H1 (cell line): ENCODE measurements around the gene ARMH2. TPM values are rescaled to one million over a fixed set of nuclear protein-coding genes. Genes with fewer than 3 reads are reported as not detected.

Source experiments
- CTCF ChIA-PET: fragments of 300-600 bp; sonication (Branson Sonifier 250); formaldehyde crosslinking; loops from one replicate; lab custom pipeline; 2021; ENCODE audit not compliant: partially characterized antibody; lab: Charles Lee
- POLR2A ChIA-PET: fragments of 300-600 bp; sonication (Branson Sonifier 250); formaldehyde crosslinking; loops from one replicate; lab custom pipeline; 2021; ENCODE audit warnings: inconsistent platforms; ENCODE audit not compliant: partially characterized antibody; lab: Charles Lee
- DNase-seq, 2 experiments: peaks; one replicate each; pipeline versions ENCODE4 v3.0.0 to v3.0.0-alpha.2; 2010 to 2022; ENCODE audit warnings: low spot score in 2 of 2, low read depth in 1 of 2, mixed read lengths in 1 of 2
- FAIRE-seq: peaks from 2 replicates; lab custom pipeline; 2011; peaks lifted over from hg19 to GRCh38; lab: Jason Lieb, UNC
- H2AFZ ChIP-seq: 2 replicates; pipeline ENCODE4 v1.8.1; 2012; ENCODE audit warnings: low read length, inconsistent platforms
- H2AK5ac ChIP-seq: 2 replicates; pipeline ENCODE4 v1.6.1; 2013; ENCODE audit warnings: low read depth, low read length
- H2BK120ac ChIP-seq: replicated peaks from 2 replicates; pipeline ENCODE3; 2013; ENCODE audit warnings: low read depth, low read length, inconsistent platforms
- H2BK12ac ChIP-seq: 2 replicates; pipeline ENCODE4 v1.6.1; 2013; ENCODE audit warnings: low read depth, low read length
- H2BK15ac ChIP-seq: 2 replicates; pipeline ENCODE4 v1.6.1; 2013; ENCODE audit warnings: low read length
- H2BK20ac ChIP-seq: 2 replicates; pipeline ENCODE4 v1.6.1; 2013; ENCODE audit warnings: low read length
- H2BK5ac ChIP-seq: 2 replicates; pipeline ENCODE4 v1.6.1; 2013; ENCODE audit warnings: low read depth, low read length
- H3K14ac ChIP-seq: 2 replicates; pipeline ENCODE4 v1.6.1; 2013; ENCODE audit warnings: inconsistent platforms; ENCODE audit not compliant: insufficient read length
- H3K18ac ChIP-seq: 2 replicates; pipeline ENCODE4 v1.6.1; 2013; ENCODE audit warnings: low read length; ENCODE audit errors: extremely low read depth
- H3K23ac ChIP-seq: 2 replicates; pipeline ENCODE4 v1.6.1; 2013; ENCODE audit warnings: inconsistent platforms; ENCODE audit not compliant: insufficient read length
- H3K23me2 ChIP-seq: 2 replicates; pipeline ENCODE4 v1.6.1; 2013; ENCODE audit warnings: low read depth, low read length
- H3K27ac ChIP-seq: 2 replicates; pipeline ENCODE4 v1.6.1; 2011; ENCODE audit warnings: low read depth, low read length, inconsistent platforms
- H3K27me3 ChIP-seq, 4 experiments: replicated peaks in 1 of 4; 1 replicate in 1 of 4; 2 replicates in 3 of 4; pipeline versions ENCODE4 v1.6.1 to v1.8.1; 2011 to 2013; ENCODE audit warnings: low read length in 3 of 4, mild to moderate bottlenecking in 3 of 4, inconsistent platforms in 2 of 4, mixed read lengths in 2 of 4, moderate library complexity in 1 of 4; ENCODE audit not compliant: control insufficient read depth in 3 of 4, insufficient read depth in 3 of 4; ENCODE audit errors: extremely low read depth in 1 of 4
- H3K36me3 ChIP-seq, 4 experiments: 2 replicates each; pipeline versions ENCODE4 v1.6.1 to v1.8.1; 2011 to 2013; ENCODE audit warnings: mild to moderate bottlenecking in 4 of 4, low read length in 3 of 4, moderate library complexity in 2 of 4, control low read depth in 1 of 4, inconsistent platforms in 1 of 4; ENCODE audit not compliant: insufficient read depth in 4 of 4, control insufficient read depth in 2 of 4
- H3K4ac ChIP-seq: replicated peaks from 2 replicates; pipeline ENCODE3; 2013; ENCODE audit warnings: low read length, low read depth, mixed read lengths, inconsistent platforms; ENCODE audit not compliant: insufficient read length
- H3K4me1 ChIP-seq, 4 experiments: replicated peaks in 1 of 4; 1 replicate in 1 of 4; 2 replicates in 3 of 4; pipeline versions ENCODE4 v1.6.1 to v1.8.1; 2011 to 2013; ENCODE audit warnings: low read length in 3 of 4, inconsistent platforms in 2 of 4, mixed read lengths in 1 of 4; ENCODE audit not compliant: insufficient read depth in 4 of 4, control insufficient read depth in 3 of 4
- H3K4me2 ChIP-seq, 2 experiments: 2 replicates each; pipeline versions ENCODE4 v1.6.1 to v1.8.1; 2011 to 2013; ENCODE audit warnings: low read depth in 2 of 2, low read length in 2 of 2, control low read depth in 1 of 2, inconsistent platforms in 1 of 2, mild to moderate bottlenecking in 1 of 2; ENCODE audit not compliant: insufficient read depth in 1 of 2
- H3K4me3 ChIP-seq, 4 experiments: fragments of 200-600, 300-600 bp in 1 of 4; sonication (generic), shearing (Covaris generic), sonication (Bioruptor Twin) in 1 of 4; 2 replicates each; pipeline versions ENCODE4 v1.5.1 to v1.8.1; 2011 to 2016; ENCODE audit warnings: low read length in 4 of 4, low read depth in 3 of 4, control low read depth in 2 of 4, inconsistent platforms in 2 of 4, mild to moderate bottlenecking in 2 of 4, mixed read lengths in 1 of 4, moderate library complexity in 1 of 4; ENCODE audit not compliant: insufficient read depth in 2 of 4; ENCODE audit errors: extremely low read depth in 1 of 4
- H3K56ac ChIP-seq: replicated peaks from 2 replicates; pipeline ENCODE3; 2013; ENCODE audit warnings: low read depth, mild to moderate bottlenecking, mixed read lengths, low read length, inconsistent platforms; ENCODE audit not compliant: insufficient read length
- H3K79me1 ChIP-seq: 2 replicates; pipeline ENCODE4 v1.6.1; 2013; ENCODE audit warnings: low read depth, low read length, control low read depth
- H3K79me2 ChIP-seq, 2 experiments: 2 replicates each; pipeline versions ENCODE4 v1.6.1 to v1.8.1; 2012 to 2013; ENCODE audit warnings: low read length in 2 of 2, mild to moderate bottlenecking in 2 of 2, inconsistent platforms in 1 of 2; ENCODE audit not compliant: insufficient read depth in 2 of 2, control insufficient read depth in 1 of 2
- H3K9ac ChIP-seq, 4 experiments: replicated peaks in 1 of 4; 1 replicate in 1 of 4; 2 replicates in 3 of 4; pipeline versions ENCODE4 v1.6.1 to v1.8.1; 2011 to 2013; ENCODE audit warnings: low read depth in 3 of 4, low read length in 3 of 4, control low read depth in 2 of 4, mild to moderate bottlenecking in 2 of 4, moderate library complexity in 2 of 4, inconsistent platforms in 1 of 4; ENCODE audit errors: extremely low read depth in 1 of 4
- H3K9me3 ChIP-seq, 2 experiments: 2 replicates each; pipeline versions ENCODE4 v1.6.1 to v1.8.1; 2012 to 2013; ENCODE audit warnings: mild to moderate bottlenecking in 2 of 2, moderate library complexity in 2 of 2, control low read depth in 1 of 2, inconsistent platforms in 1 of 2, low read depth in 1 of 2, low read length in 1 of 2, mixed read lengths in 1 of 2; ENCODE audit not compliant: insufficient read depth in 2 of 2
- H4K20me1 ChIP-seq, 2 experiments: replicated peaks in 1 of 2; 2 replicates each; pipeline versions ENCODE3 to v1.8.1; 2011 to 2013; ENCODE audit warnings: inconsistent platforms in 2 of 2, low read length in 2 of 2, mild to moderate bottlenecking in 1 of 2; ENCODE audit not compliant: insufficient read depth in 2 of 2, control insufficient read depth in 1 of 2
- H4K5ac ChIP-seq: 2 replicates; pipeline ENCODE4 v1.6.1; 2013; ENCODE audit warnings: low read length, low read depth, mixed read lengths, inconsistent platforms; ENCODE audit not compliant: insufficient read length
- H4K8ac ChIP-seq: 2 replicates; pipeline ENCODE4 v1.8.0; 2013; ENCODE audit warnings: mild to moderate bottlenecking, moderate library complexity, low read length, inconsistent platforms; ENCODE audit not compliant: insufficient read depth; ENCODE audit errors: extremely low read depth
- H4K91ac ChIP-seq: replicated peaks from 2 replicates; pipeline ENCODE3; 2013; ENCODE audit warnings: low read length, mixed read lengths, inconsistent platforms; ENCODE audit not compliant: insufficient read length
- RAD21 ChIP-seq, 2 experiments: IDR thresholded peaks in 1 of 2; conservative IDR thresholded peaks in 1 of 2; 2 replicates each; pipeline ENCODE4 v1.6.1; 2011; ENCODE audit warnings: low read depth in 2 of 2, low read length in 2 of 2, improper control_type of control experiment in 1 of 2, inconsistent platforms in 1 of 2, mild to moderate bottlenecking in 1 of 2, moderate library complexity in 1 of 2
- WGBS, 2 experiments: shearing (Covaris generic) in 1 of 2; methylation state at CpG; one replicate each; pipeline versions ENCODE4 v1.1.6 to v1.1.7; 2013 to 2015; ENCODE audit warnings: low lambda C conversion rate in 2 of 2, mixed read lengths in 2 of 2, inconsistent platforms in 1 of 2, low coverage in 1 of 2, missing lambda C conversion rate in 1 of 2; ENCODE audit not compliant: insufficient replicate concordance in 2 of 2, insufficient coverage in 1 of 2, insufficient read length in 1 of 2; ENCODE audit errors: extremely low coverage in 1 of 2, missing lambda C conversion rate in 1 of 2; 5-methylcytosine and 5-hydroxymethylcytosine counted together
- polyA plus RNA-seq, 7 experiments: library from polyadenylated mRNA; depleted of rRNA in 3 of 7; stranded (reverse) in 5 of 7; unstranded in 2 of 7; fragments of >200 nt in 5 of 7; fragments of 200-250 nt in 2 of 7; gene quantifications; 1 replicate in 5 of 7; 2 replicates in 1 of 7; 4 replicates in 1 of 7; pipeline versions ENCODE4 v1.2.1 to v1.2.3, GENCODE V29; 2011 to 2013; ENCODE audit warnings: missing spikeins in 2 of 7, mixed read lengths in 2 of 7
- total RNA-seq: library from RNA; stranded (reverse); fragmentation: NEBNext Ultra II Directional; extraction: Animal tissue kit (Norgen Biotek cat#: 25700); gene quantifications from 2 replicates; pipeline ENCODE4 v1.2.1, GENCODE V29; 2021

Gene ARMH2
- total and polyA plus RNA-seq, 2 of the 8 experiments (the other 6 are each of a cell fraction or from before 2014, with no cell fraction given): not detected

DNA sequence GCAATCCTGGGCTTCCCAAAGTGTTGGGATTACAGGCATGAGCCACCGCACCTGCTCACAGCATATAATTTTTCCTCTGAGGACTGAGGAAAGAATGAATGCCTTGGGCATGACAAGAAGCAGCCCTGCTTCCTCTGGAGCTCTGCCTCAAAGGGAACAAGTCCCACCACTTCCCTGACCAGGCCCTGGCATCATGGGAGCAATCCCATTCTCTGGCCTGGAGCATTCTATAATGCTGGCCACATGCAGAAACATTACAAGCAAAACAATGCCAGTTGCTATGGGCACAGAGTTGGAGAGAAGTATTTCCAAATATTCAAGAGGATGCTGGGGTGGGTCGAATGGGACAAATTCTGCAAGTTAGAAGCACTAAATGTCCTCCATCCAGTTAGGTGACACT, 41.5 kb upstream of the ARMH2 start:
- FAIRE-seq (no peak), DNase-seq (no peak)
- Histone ChIP-seq H3K23me2 (no peaks in the 10 kb centered on the region), H3K9ac (no peak overlapping the region), H4K91ac (no peak overlapping the region), H3K4me2 (no peak overlapping the region), H3K79me2 (no peaks in the 10 kb centered on the region), H3K18ac (no peak overlapping the region), H3K36me3 (peaks cover 0 to 20% (median 5%) of the 10 kb centered on the region in 4 experiments; a peak in 5 of 8 replicates), H3K4ac (no peak overlapping the region), H2BK20ac (no peak overlapping the region), H3K23ac (no peak overlapping the region), H3K14ac (no peak overlapping the region), H2AFZ (no peak overlapping the region), H2BK15ac (no peak overlapping the region), H3K27ac (no peak overlapping the region), H3K9me3 (no peaks in the 10 kb centered on the region), H2BK5ac (no peak overlapping the region), H4K20me1 (no peaks in the 10 kb centered on the region), H3K27me3 (no peaks in the 10 kb centered on the region), H3K79me1 (no peaks in the 10 kb centered on the region), H2BK120ac (no peak overlapping the region), H3K56ac (no peak overlapping the region), H2AK5ac (no peak overlapping the region), H2BK12ac (no peak overlapping the region), H3K4me1 (no peaks in the 10 kb centered on the region), H4K8ac (no peak overlapping the region), H3K4me3 (no peak overlapping the region), H4K5ac (no peak overlapping the region)
- POLR2A ChIA-PET: no interaction called here
- WGBS, 2 experiments: 89% methylated on average over 2 of the region's 2 CpGs; no CpG with 5 or more reads in 1 of the 2 experiments
- CTCF ChIA-PET: interaction anchor here (0.5 kb wide), 1 partner anchor 40 kb away, joined by 4 read pairs; no protein-coding TSS in a partner anchor
- TF ChIP-seq RAD21 (IDR thresholded peaks at IDR 0.05 in 1 of 2, conservative IDR thresholded peaks at IDR 0.05 in 1 of 2; ENCODE audit: low read depth in 2 of 2, low read length in 2 of 2): no peak
